GM18870 (cell line): ENCODE data around the gene RFTN2.
"Not testable (repeated sequence)": the region's sequence is repeated elsewhere in the genome, so short reads cannot be mapped to it uniquely, and the experiment has no call there.

Source experiments
- ATAC-seq: cut with Tn5 transposase; IDR thresholded peaks from one replicate; pipeline ENCODE4 v1.9.1; 2021; ENCODE audit warnings: moderate library complexity; ENCODE audit not compliant: unreplicated experiment

RFTN2 gene

GRCh38 chr2:197606180-197606579 lies 69.2 kb downstream of the RFTN2 start:
- peak; percentile 81 for ATAC-seq

GRCh38 chr2:197604117-197604860 lies 71.1 kb downstream of the RFTN2 start:
- ATAC-seq, result no peak

- ATAC-seq, result no peak
These were observed 73.7 kb downstream of the RFTN2 start for GRCh38 chr2:197601726-197602125.

- no peak for ATAC-seq
These were observed 75.1 kb downstream of the RFTN2 start for GRCh38 chr2:197600306-197600705.

GRCh38 chr2:197599285-197599965 lies 76.0 kb downstream of the RFTN2 start:
- peak; percentile 50 for ATAC-seq

GRCh38 chr2:197598450-197598849 lies 76.9 kb downstream of the RFTN2 start:
- ATAC-seq, result no peak

GRCh38 chr2:197597166-197597565 lies 78.2 kb downstream of the RFTN2 start:
- ATAC-seq, result no peak

- no peak for ATAC-seq
These were observed 78.6 kb downstream of the RFTN2 start for GRCh38 chr2:197596766-197597165.

- ATAC-seq, result no peak
These were observed 83.9 kb downstream of the RFTN2 start for GRCh38 chr2:197591339-197592072.

GRCh38 chr2:197587255-197587654 lies 88.1 kb downstream of the RFTN2 start:
- not testable (repeated sequence) for ATAC-seq

GRCh38 chr2:197580166-197580565 lies 95.2 kb downstream of the RFTN2 start:
- not testable (repeated sequence) for ATAC-seq

GRCh38 chr2:197578294-197578693 lies 97.1 kb downstream of the RFTN2 start:
- not testable (repeated sequence) for ATAC-seq

GRCh38 chr2:197577446-197577845 lies 97.9 kb downstream of the RFTN2 start:
- no peak for ATAC-seq

- no peak for ATAC-seq
These were observed 98.8 kb downstream of the RFTN2 start for GRCh38 chr2:197576631-197577030.

- ATAC-seq, result no peak
These were observed 99.4 kb downstream of the RFTN2 start for GRCh38 chr2:197575987-197576386.

GRCh38 chr2:197573608-197574007 lies 101.8 kb downstream of the RFTN2 start:
- no peak for ATAC-seq

- no peak for ATAC-seq
These were observed 103.6 kb downstream of the RFTN2 start for GRCh38 chr2:197571627-197572271.

- ATAC-seq, result no peak
These were observed 115.2 kb downstream of the RFTN2 start for GRCh38 chr2:197560146-197560665.

- no peak for ATAC-seq
These were observed 115.7 kb downstream of the RFTN2 start for GRCh38 chr2:197559681-197560080.

- ATAC-seq, result no peak
These were observed 117.0 kb downstream of the RFTN2 start for GRCh38 chr2:197558393-197558792.

- ATAC-seq, result no peak
These were observed 118.9 kb downstream of the RFTN2 start for GRCh38 chr2:197556456-197556855.
